Chondrocyte (in vitro differentiated cells): ENCODE data around the gene HOPX. TPM values are rescaled to one million over a fixed set of nuclear protein-coding genes. Genes with fewer than 3 reads are reported as not detected.
"Not testable (repeated sequence)": the region's sequence is repeated elsewhere in the genome, so short reads cannot be mapped to it uniquely, and the experiment has no call there.

Source experiments
- DNase-seq: peaks from one replicate; pipeline ENCODE4 v3.0.0; 2021; ENCODE audit warnings: mixed read lengths, low spot score
- H3K27ac Mint-ChIP-seq: one replicate; pipeline ENCODE4 v1.8.0; 2021; ENCODE audit warnings: mild to moderate bottlenecking, moderate library complexity, mixed read lengths; ENCODE audit not compliant: unreplicated experiment
- H3K27me3 Mint-ChIP-seq: 2 replicates; pipeline ENCODE4 v1.8.0; 2021; ENCODE audit warnings: low read depth, mixed read lengths
- H3K36me3 Mint-ChIP-seq: 2 replicates; pipeline ENCODE4 v1.8.0; 2021; ENCODE audit warnings: low read depth, mixed read lengths
- H3K4me1 Mint-ChIP-seq: 2 replicates; pipeline ENCODE4 v1.8.0; 2021; ENCODE audit warnings: low read depth, mild to moderate bottlenecking, mixed read lengths
- H3K4me3 Mint-ChIP-seq: one replicate; pipeline ENCODE4 v1.8.0; 2021; ENCODE audit warnings: mild to moderate bottlenecking, moderate library complexity, mixed read lengths; ENCODE audit not compliant: unreplicated experiment
- H3K9me3 Mint-ChIP-seq: 2 replicates; pipeline ENCODE4 v1.8.0; 2021; ENCODE audit warnings: low read depth, mixed read lengths
- CTCF ChIP-seq: fragments of 200-600 bp; sonication (generic); IDR thresholded peaks from 2 replicates; pipeline ENCODE4 v1.5.0; 2021; ENCODE audit warnings: antibody characterized with exemption, mild to moderate bottlenecking, moderate library complexity
- total RNA-seq: library from RNA; stranded (reverse); gene quantifications from 3 replicates; pipeline ENCODE4 v1.2.1, GENCODE V29; 2021

HOPX gene
- total RNA-seq, 1 donor from 2014 or later = 2.7 TPM

DNA sequence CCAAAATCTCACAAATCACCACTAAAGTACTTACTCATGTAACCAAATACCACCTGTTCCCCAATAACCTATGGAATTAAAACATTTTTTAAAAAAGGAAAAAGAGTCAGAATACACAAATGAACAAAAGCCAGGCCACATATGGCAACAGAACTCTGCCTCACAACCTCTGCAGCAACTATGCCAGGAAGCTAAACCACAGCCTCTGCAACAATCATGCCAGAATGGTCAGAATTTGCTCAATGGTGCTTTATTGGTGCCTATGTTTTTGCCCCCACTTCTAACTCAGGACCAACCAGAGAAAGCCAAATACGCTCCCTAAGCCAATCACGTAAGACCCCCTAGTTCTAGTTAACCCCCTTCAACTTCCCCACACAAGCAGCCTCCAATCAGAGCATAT, 69.6 kb downstream of the HOPX start:
- peaks cover 49% of the 10 kb centered on the region for H3K27me3 Mint-ChIP-seq
- H3K36me3 Mint-ChIP-seq = no peaks in the 10 kb centered on the region
- DNase-seq = no peak
- no peaks in the 10 kb centered on the region for H3K4me1 Mint-ChIP-seq
- no peak for TF ChIP-seq CTCF
- H3K27ac Mint-ChIP-seq = no peak overlapping the region
- H3K4me3 Mint-ChIP-seq = no peak overlapping the region
- H3K9me3 Mint-ChIP-seq = no peaks in the 10 kb centered on the region

- not testable (repeated sequence) for H3K36me3 Mint-ChIP-seq, H3K4me3 Mint-ChIP-seq, H3K9me3 Mint-ChIP-seq, H3K4me1 Mint-ChIP-seq, H3K27ac Mint-ChIP-seq, DNase-seq
- peaks cover 52% of the 10 kb centered on the region for H3K27me3 Mint-ChIP-seq
Measured at GRCh38 chr4:56610170-56610569, 70.9 kb downstream of the HOPX start.

- Mint-ChIP-seq H3K4me1 (no peaks in the 10 kb centered on the region), H3K27me3 (peaks cover 68% of the 10 kb centered on the region), H3K9me3 (no peaks in the 10 kb centered on the region), H3K36me3 (no peaks in the 10 kb centered on the region), H3K27ac (no peak overlapping the region), H3K4me3 (no peak overlapping the region)
- no peak for DNase-seq
- no peak for TF ChIP-seq CTCF
Measured at GRCh38 chr4:56607926-56608325, 73.2 kb downstream of the HOPX start.

GRCh38 chr4:56606385-56606784, 74.7 kb downstream of the HOPX start:
- Mint-ChIP-seq H3K4me3 (no peak overlapping the region), H3K36me3 (no peaks in the 10 kb centered on the region)

DNA sequence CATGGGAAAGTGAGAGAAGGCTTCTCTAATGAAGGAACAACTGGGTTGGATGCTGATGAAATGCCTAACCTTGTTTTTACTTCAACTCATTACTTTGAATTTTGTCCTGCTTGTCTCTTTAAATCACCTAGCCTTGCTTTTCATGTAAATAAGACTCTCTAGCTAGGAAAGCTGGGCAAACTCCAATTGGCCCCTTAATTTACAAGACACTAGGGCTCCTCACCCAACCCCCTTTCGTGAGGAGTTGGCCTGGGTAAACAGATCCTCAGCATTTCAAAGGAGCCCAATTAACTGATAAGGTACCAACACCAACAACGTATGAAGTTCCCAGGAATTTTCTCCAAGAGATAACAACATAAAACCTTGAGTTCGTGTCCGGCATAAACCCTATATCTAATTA, 75.6 kb downstream of the HOPX start:
- not testable (repeated sequence) for H3K4me1 Mint-ChIP-seq, H3K4me3 Mint-ChIP-seq, H3K9me3 Mint-ChIP-seq, DNase-seq, H3K27ac Mint-ChIP-seq, H3K36me3 Mint-ChIP-seq
- peaks cover 60% of the 10 kb centered on the region for H3K27me3 Mint-ChIP-seq

More at GRCh38 chr4:56606385-56606784, 74.7 kb downstream of the HOPX start:
- no peak overlapping the region for H3K27ac Mint-ChIP-seq
- TF ChIP-seq CTCF = no peak
- no peaks in the 10 kb centered on the region for H3K4me1 Mint-ChIP-seq
- H3K9me3 Mint-ChIP-seq = no peaks in the 10 kb centered on the region
- H3K27me3 Mint-ChIP-seq = peaks cover 69% of the 10 kb centered on the region
- no peak for DNase-seq

- TF ChIP-seq CTCF = no peak
- Mint-ChIP-seq H3K27me3 (peaks cover 51% of the 10 kb centered on the region), H3K27ac (no peak overlapping the region), H3K9me3 (no peaks in the 10 kb centered on the region), H3K36me3 (no peaks in the 10 kb centered on the region), H3K4me3 (no peak overlapping the region), H3K4me1 (no peaks in the 10 kb centered on the region)
- no peak for DNase-seq
Measured at GRCh38 chr4:56603297-56603696, 77.8 kb downstream of the HOPX start.

Other genes with a start within 250 kb of the HOPX start
- gene PPAT, start 245.7 kb downstream of the HOPX start, total RNA-seq = 12.2 to 13.0 TPM (median 12.8 TPM) in 3 replicates
- 53.9 to 80.7 TPM (median 55.0 TPM) in 3 replicates for gene PAICS, start 245.0 kb downstream of the HOPX start, total RNA-seq
- gene SRP72, start 213.7 kb downstream of the HOPX start, total RNA-seq = 98.4 to 129 TPM (median 103 TPM) in 3 replicates
- 0.26 to 0.57 TPM (median 0.41 TPM) in 3 replicates for gene ARL9, start 175.5 kb downstream of the HOPX start, total RNA-seq
- gene SPINK2, start 140.4 kb upstream of the HOPX start, total RNA-seq = not detected in 3 replicates
- gene REST, start 226.6 kb upstream of the HOPX start, total RNA-seq = 51.4 to 57.4 TPM (median 54.5 TPM) in 3 replicates